Tibial artery (tissue), 4 donors: ENCODE data around the gene WASHC3.

Source experiments
- DNase-seq, 2 donors: peaks; one replicate each; pipeline ENCODE4 v3.0.0-alpha.2; 2019
- H3K27ac ChIP-seq, 2 donors: fragments of 200-600 bp; sonication (generic) in 1 of 2; 1 replicate in 1 of 2; 2 replicates in 1 of 2; pipeline ENCODE4 v1.5.1; 2018 to 2019; ENCODE audit warnings: mild to moderate bottlenecking in 1 of 2
- H3K27me3 ChIP-seq, 2 donors: fragments of 200-600 bp; sonication (generic) in 1 of 2; one replicate each; pipeline versions ENCODE4 v1.5.1 to v1.6.0; 2016 to 2019
- H3K36me3 ChIP-seq, 3 donors: fragments of 200-600 bp; sonication (generic) in 2 of 3; one replicate each; pipeline ENCODE4 v1.5.1; 2016 to 2019; ENCODE audit warnings: mild to moderate bottlenecking in 2 of 3
- H3K4me1 ChIP-seq, 4 donors: fragments of 200-600 bp; sonication (generic) in 2 of 4; 1 replicate in 3 of 4; 2 replicates in 1 of 4; pipeline ENCODE4 v1.5.1; 2016 to 2019
- H3K4me3 ChIP-seq, 2 donors: fragments of 200-600 bp; sonication (generic) in 1 of 2; 1 replicate in 1 of 2; 2 replicates in 1 of 2; pipeline ENCODE4 v1.5.1; 2018 to 2019; ENCODE audit warnings: mild to moderate bottlenecking in 2 of 2
- H3K9me3 ChIP-seq, 3 donors: fragments of 200-600 bp; sonication (generic) in 1 of 3; one replicate each; pipeline ENCODE4 v1.5.1; 2016 to 2019
- intact Hi-C: fragments of 100-400 bp; cut with DNase I; formaldehyde crosslinking; loops from one replicate; pipeline ENCODE4 v1.15.0; 2023; ENCODE audit warnings: low total_unique reads
- TF ChIP-seq, protein P1 (sequence below), 2 experiments: fragments of 200-600 bp in 1 of 2; fragments of 450-650 bp in 1 of 2; IDR thresholded peaks; one replicate each; pipeline ENCODE4 v1.5.1; 2017 to 2019; ENCODE audit warnings: antibody characterized with exemption in 2 of 2, mild to moderate bottlenecking in 1 of 2, moderate library complexity in 1 of 2

The WASHC3 gene

DNA sequence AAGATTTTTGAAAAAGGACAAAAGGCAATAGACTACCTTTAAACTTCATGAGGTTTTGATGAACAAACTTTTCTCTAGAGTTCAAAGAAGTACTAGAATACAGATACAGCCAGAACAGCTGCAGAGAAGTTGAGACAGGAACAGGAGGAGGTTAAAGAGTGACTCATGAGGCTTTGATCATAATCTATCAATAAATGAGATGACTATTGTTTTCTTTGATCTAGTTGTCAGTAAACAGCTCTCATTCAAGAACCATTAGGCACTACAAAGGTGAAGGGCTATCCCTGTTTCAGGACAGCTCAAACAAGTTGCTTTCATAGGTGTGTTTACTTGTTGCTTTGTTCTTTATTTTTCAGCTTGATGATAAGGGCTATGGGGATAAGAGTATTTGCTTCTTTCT lies 2.4 kb downstream of the WASHC3 start:
- Histone ChIP-seq H3K4me3 (no peak overlapping the region), H3K36me3 (peaks cover 18 to 26% (median 23%) of the 10 kb centered on the region in 3 donors), H3K27me3 (no peaks in the 10 kb centered on the region), H3K27ac (no peak overlapping the region), H3K4me1 (peaks cover 0 to 4% (median 4%) of the 10 kb centered on the region in 4 donors), H3K9me3 (no peaks in the 10 kb centered on the region)
- TF ChIP-seq, protein P1, sequence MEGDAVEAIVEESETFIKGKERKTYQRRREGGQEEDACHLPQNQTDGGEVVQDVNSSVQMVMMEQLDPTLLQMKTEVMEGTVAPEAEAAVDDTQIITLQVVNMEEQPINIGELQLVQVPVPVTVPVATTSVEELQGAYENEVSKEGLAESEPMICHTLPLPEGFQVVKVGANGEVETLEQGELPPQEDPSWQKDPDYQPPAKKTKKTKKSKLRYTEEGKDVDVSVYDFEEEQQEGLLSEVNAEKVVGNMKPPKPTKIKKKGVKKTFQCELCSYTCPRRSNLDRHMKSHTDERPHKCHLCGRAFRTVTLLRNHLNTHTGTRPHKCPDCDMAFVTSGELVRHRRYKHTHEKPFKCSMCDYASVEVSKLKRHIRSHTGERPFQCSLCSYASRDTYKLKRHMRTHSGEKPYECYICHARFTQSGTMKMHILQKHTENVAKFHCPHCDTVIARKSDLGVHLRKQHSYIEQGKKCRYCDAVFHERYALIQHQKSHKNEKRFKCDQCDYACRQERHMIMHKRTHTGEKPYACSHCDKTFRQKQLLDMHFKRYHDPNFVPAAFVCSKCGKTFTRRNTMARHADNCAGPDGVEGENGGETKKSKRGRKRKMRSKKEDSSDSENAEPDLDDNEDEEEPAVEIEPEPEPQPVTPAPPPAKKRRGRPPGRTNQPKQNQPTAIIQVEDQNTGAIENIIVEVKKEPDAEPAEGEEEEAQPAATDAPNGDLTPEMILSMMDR (IDR thresholded peaks at IDR 0.05) = no peak
- intact Hi-C loops = loop anchor here (2.0 kb wide), 1 partner anchor 59 kb away; no protein-coding TSS in a partner anchor
- no peak for DNase-seq

DNA sequence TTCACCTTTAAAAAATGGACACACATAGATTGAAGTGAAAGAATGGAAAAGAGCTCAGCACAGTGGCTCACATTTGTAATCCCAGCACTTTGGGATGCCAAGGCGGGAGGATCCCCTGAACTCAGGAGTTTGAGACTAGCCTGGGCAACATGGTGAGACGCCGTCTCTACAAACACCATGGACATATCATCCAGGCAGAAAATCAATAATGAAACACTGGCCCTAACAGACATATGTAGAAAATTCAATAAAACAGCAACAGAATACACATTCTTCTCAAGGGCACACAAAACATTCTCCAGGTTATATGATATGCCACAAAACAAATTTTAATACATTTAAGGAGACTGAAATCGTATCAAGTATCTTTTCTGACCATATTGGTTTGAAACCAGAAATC lies 7.4 kb downstream of the WASHC3 start:
- TF ChIP-seq, protein P1 (IDR thresholded peaks at IDR 0.05) = no peak
- Histone ChIP-seq H3K4me3 (no peak overlapping the region), H3K4me1 (peaks cover 0 to 9% (median 0%) of the 10 kb centered on the region in 4 donors), H3K27ac (no peak overlapping the region), H3K36me3 (peaks cover 45 to 71% (median 52%) of the 10 kb centered on the region in 3 donors), H3K9me3 (no peaks in the 10 kb centered on the region), H3K27me3 (no peaks in the 10 kb centered on the region)
- intact Hi-C loops = no loop called here
- DNase-seq = no peak

DNA sequence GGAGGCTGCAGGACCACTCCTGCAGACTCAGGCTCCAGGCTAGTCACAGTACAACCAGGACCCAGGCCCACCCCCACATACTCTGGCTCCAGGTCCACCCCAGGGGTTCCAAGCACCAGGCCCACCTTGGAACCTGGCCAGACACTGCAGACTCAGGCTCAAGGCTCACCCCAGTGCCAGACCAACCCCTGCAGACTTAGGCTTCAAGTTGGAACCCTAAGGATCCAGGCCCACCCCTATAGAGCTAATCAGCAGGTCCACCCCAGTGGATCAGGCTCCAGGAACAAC lies 8.8 kb downstream of the WASHC3 start:
- no peak for DNase-seq
- TF ChIP-seq, protein P1 (IDR thresholded peaks at IDR 0.05) = no peak
- Histone ChIP-seq H3K4me1 (peaks cover 0 to 9% (median 0%) of the 10 kb centered on the region in 4 donors), H3K27ac (no peak overlapping the region), H3K4me3 (no peak overlapping the region), H3K36me3 (peaks cover 53 to 81% (median 60%) of the 10 kb centered on the region in 3 donors), H3K27me3 (no peaks in the 10 kb centered on the region), H3K9me3 (no peaks in the 10 kb centered on the region)
- intact Hi-C loops = no loop called here

DNA sequence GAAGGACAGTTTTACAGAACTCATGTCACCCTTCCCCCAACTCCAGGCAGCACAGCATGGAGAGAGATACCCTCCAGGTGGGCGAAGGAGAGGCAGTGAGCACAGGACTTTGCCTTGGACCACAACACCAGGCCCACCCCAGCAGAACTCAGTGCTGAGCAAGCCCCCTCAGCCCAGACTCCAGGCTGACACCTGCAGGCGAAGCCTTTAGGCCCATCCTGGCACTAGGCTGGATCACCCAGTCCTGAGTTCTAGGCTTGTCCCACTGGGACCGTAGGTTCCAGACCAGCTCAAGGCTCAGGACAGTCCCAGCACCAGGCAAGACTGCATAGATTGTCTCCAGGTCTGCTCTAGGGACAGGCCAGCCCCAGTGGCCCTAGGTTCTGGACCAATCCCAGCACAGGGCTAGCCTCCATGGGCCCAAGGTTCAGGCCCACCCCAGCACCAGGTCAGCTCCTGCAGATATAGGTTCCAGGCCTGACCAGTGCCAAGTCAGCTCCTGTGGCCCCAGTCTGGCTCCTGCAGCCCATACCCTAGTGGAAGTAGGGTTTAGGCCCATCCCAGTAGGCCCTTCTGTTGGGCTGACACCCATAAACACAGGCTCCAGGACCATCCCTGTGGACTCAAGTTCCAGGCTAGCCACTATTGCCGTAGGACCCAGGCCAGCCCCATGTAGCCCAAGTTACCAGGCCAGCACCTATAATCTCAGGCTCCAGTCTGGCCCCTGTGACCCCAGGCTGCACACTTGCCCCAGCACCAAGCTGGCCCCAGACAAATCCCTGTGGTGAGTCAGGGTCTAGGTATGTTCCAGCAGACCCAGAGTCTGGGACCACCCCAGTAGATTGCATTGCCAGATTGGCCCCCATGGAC lies 9.4 kb downstream of the WASHC3 start:
- H3K27ac ChIP-seq = no peak overlapping the region
- intact Hi-C loops = no loop called here
- no peak for DNase-seq
- no peaks in the 10 kb centered on the region for H3K9me3 ChIP-seq
- no peak overlapping the region for H3K4me3 ChIP-seq
- peaks cover 57 to 86% (median 60%) of the 10 kb centered on the region in 3 donors for H3K36me3 ChIP-seq
- no peaks in the 10 kb centered on the region for H3K27me3 ChIP-seq
- TF ChIP-seq, protein P1 (IDR thresholded peaks at IDR 0.05) = no peak
- peaks cover 0 to 9% (median 0%) of the 10 kb centered on the region in 4 donors for H3K4me1 ChIP-seq

DNA sequence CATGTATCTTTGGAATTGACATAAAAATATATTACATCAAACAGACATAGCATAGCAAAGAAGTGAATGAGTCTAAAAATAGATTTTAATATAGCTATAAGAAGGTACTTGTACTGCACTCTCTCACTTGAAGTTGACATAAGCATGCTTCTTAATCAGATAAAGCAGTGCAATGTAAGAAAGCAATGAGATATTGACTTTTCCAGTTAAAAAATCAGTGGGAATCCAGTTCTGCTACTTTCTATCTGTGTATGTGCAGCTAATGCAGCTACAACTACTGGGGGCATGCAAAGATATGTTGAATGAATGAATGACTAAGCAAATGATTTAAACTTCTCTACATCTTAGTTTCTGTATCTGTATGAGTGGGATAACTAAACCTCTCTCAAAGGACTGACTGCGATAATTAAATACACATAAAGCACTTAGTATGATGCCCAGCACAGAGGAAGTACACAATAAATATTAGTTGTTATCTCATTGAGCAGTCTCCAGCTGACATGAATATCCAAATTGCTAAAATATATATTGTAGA lies 10.3 kb downstream of the WASHC3 start:
- Histone ChIP-seq H3K4me3 (no peak overlapping the region), H3K4me1 (peaks cover 0 to 9% (median 0%) of the 10 kb centered on the region in 4 donors), H3K9me3 (no peaks in the 10 kb centered on the region), H3K27ac (no peak overlapping the region), H3K27me3 (no peaks in the 10 kb centered on the region), H3K36me3 (peaks cover 58 to 83% (median 60%) of the 10 kb centered on the region in 3 donors)
- intact Hi-C loops = no loop called here
- TF ChIP-seq, protein P1 (IDR thresholded peaks at IDR 0.05) = no peak
- no peak for DNase-seq
